Right lung (tissue), 5 donors: ENCODE results near the gene HMG20A. TPM values are rescaled to one million over a fixed set of nuclear protein-coding genes. Genes with fewer than 3 reads are reported as not detected.

Experiments
- DNase-seq, 2 donors: peaks; one replicate each; pipeline ENCODE4 v3.0.0-alpha.2; 2013
- polyA plus RNA-seq, 5 donors: library from polyadenylated mRNA; unstranded; fragments of 120-200 nt; gene quantifications; one replicate each; pipeline versions ENCODE4 v1.2.1 to v1.2.3, GENCODE V29; 2013; ENCODE audit warnings: inconsistent platforms in 1 of 5, low replicate concordance in 1 of 5; ENCODE audit not compliant: insufficient read length in 5 of 5, insufficient read depth in 1 of 5

HMG20A gene
- polyA plus RNA-seq, 5 donors, result 55.9 to 94.7 (median 79.0) TPM

GRCh38 chr15:77515613-77516012 is 94.9 kb downstream of the HMG20A start:
- DNase-seq, result no peak

GRCh38 chr15:77516076-77516475 is 95.4 kb downstream of the HMG20A start:
- DNase-seq, result no peak

- no peak for DNase-seq
Measured at GRCh38 chr15:77516786-77517185, 96.1 kb downstream of the HMG20A start.

- DNase-seq, result no peak
Measured at GRCh38 chr15:77517579-77517978, 96.9 kb downstream of the HMG20A start.

GRCh38 chr15:77518458-77518857 is 97.8 kb downstream of the HMG20A start:
- DNase-seq, result no peak

GRCh38 chr15:77519540-77519939 is 98.9 kb downstream of the HMG20A start:
- DNase-seq, result no peak

GRCh38 chr15:77521206-77521605 is 100.5 kb downstream of the HMG20A start:
- no peak for DNase-seq

- DNase-seq, result no peak
Measured at GRCh38 chr15:77525400-77525811, 104.7 kb downstream of the HMG20A start.

- DNase-seq, result no peak
Measured at GRCh38 chr15:77525907-77526594, 105.4 kb downstream of the HMG20A start.

GRCh38 chr15:77526595-77527163 is 106.0 kb downstream of the HMG20A start:
- DNase-seq, result no peak

- DNase-seq, result peak; percentile 57 to 70
Measured at GRCh38 chr15:77527164-77527778, 106.6 kb downstream of the HMG20A start.

GRCh38 chr15:77527831-77528231 is 107.1 kb downstream of the HMG20A start:
- DNase-seq, result no peak

- no peak for DNase-seq
Measured at GRCh38 chr15:77528290-77528967, 107.7 kb downstream of the HMG20A start.

- DNase-seq, result no peak
Measured at GRCh38 chr15:77528968-77529319, 108.3 kb downstream of the HMG20A start.

- no peak for DNase-seq
Measured at GRCh38 chr15:77529394-77530159, 108.9 kb downstream of the HMG20A start.

- DNase-seq, result no peak
Measured at GRCh38 chr15:77530576-77530975, 109.9 kb downstream of the HMG20A start.

GRCh38 chr15:77531191-77532000 is 110.7 kb downstream of the HMG20A start:
- DNase-seq, result no peak

- no peak for DNase-seq
Measured at GRCh38 chr15:77532067-77532710, 111.5 kb downstream of the HMG20A start.

- no peak for DNase-seq
Measured at GRCh38 chr15:77532846-77533245, 112.2 kb downstream of the HMG20A start.

GRCh38 chr15:77533578-77534430 is 113.1 kb downstream of the HMG20A start:
- DNase-seq, result no peak
